SK-N-SH (cell line): Measurements from ENCODE around the gene EMX1. TPM values are rescaled to one million over a fixed set of nuclear protein-coding genes. Genes with fewer than 3 reads are reported as not detected.

Source experiments
- CTCF ChIA-PET: fragments of 300-600, 350-600 bp; formaldehyde crosslinking; extraction: SDS; loops from one replicate; lab custom pipeline; 2021; lab: Yijun Ruan, JAX
- POLR2A ChIA-PET: fragments of 350-600 bp; sonication (Branson Sonifier 250); formaldehyde crosslinking; extraction: SDS; loops from one replicate; lab custom pipeline; 2020; ENCODE audit warnings: antibody characterized with exemption, inconsistent platforms; lab: Yijun Ruan, JAX
- DNase-seq: peaks from one replicate; pipeline ENCODE4 v3.0.0; 2012
- H2AFZ ChIP-seq: fragments of 200-600 bp; sonication (generic); 2 replicates; pipeline ENCODE4 v1.8.1; 2016; ENCODE audit warnings: antibody characterized with exemption, mild to moderate bottlenecking, low read depth
- H3F3A ChIP-seq: fragments of 200-600 bp; sonication (generic); replicated peaks from 2 replicates; pipeline ENCODE3; 2016; ENCODE audit warnings: antibody characterized with exemption, mild to moderate bottlenecking; ENCODE audit not compliant: insufficient read depth
- H3K27ac ChIP-seq, 2 experiments: fragments of 200-500 bp in 1 of 2; fragments of 200-600 bp in 1 of 2; sonication (Bioruptor generic) in 1 of 2; sonication (generic), shearing (Covaris generic) in 1 of 2; 2 replicates each; pipeline versions ENCODE4 v1.5.1 to v1.6.1; 2014 to 2016; ENCODE audit warnings: low read depth in 2 of 2, inconsistent platforms in 1 of 2, low read length in 1 of 2, mild to moderate bottlenecking in 1 of 2, mixed read lengths in 1 of 2
- H3K27me3 ChIP-seq: fragments of 200-600 bp; sonication (generic), shearing (Covaris generic); 2 replicates; pipeline ENCODE4 v1.6.1; 2016; ENCODE audit warnings: mixed run types; ENCODE audit not compliant: insufficient read depth
- H3K36me3 ChIP-seq, 2 experiments: fragments of 200-500 bp in 1 of 2; fragments of 200-600 bp in 1 of 2; sonication (Bioruptor generic) in 1 of 2; sonication (generic) in 1 of 2; replicated peaks in 1 of 2; 2 replicates each; pipeline versions ENCODE3 to v1.5.1; 2014 to 2016; ENCODE audit warnings: low read length in 1 of 2, mild to moderate bottlenecking in 1 of 2; ENCODE audit not compliant: insufficient read depth in 2 of 2, control insufficient read depth in 1 of 2
- H3K4me1 ChIP-seq, 2 experiments: fragments of 200-500 bp in 1 of 2; fragments of 200-600 bp in 1 of 2; sonication (Bioruptor generic) in 1 of 2; sonication (generic), shearing (Covaris generic) in 1 of 2; 2 replicates each; pipeline versions ENCODE4 v1.5.1 to v1.6.1; 2014 to 2016; ENCODE audit warnings: low read depth in 1 of 2, low read length in 1 of 2, mixed run types in 1 of 2; ENCODE audit not compliant: insufficient read depth in 2 of 2, control insufficient read depth in 1 of 2
- H3K4me2 ChIP-seq: fragments of 200-600 bp; sonication (generic), shearing (Covaris generic); 2 replicates; pipeline ENCODE4 v1.6.1; 2017; ENCODE audit warnings: mixed run types
- H3K4me3 ChIP-seq, 2 experiments: fragments of 200-500 bp in 1 of 2; fragments of 200-600 bp in 1 of 2; sonication (Bioruptor generic) in 1 of 2; sonication (generic), shearing (Covaris generic) in 1 of 2; 2 replicates each; pipeline versions ENCODE4 v1.5.1 to v1.8.1; 2014 to 2016; ENCODE audit warnings: low read depth in 2 of 2, inconsistent platforms in 1 of 2, low read length in 1 of 2, mild to moderate bottlenecking in 1 of 2, mixed read lengths in 1 of 2, moderate library complexity in 1 of 2
- H3K79me2 ChIP-seq: fragments of 200-600 bp; sonication (generic); 2 replicates; pipeline ENCODE4 v1.8.1; 2017; ENCODE audit warnings: mild to moderate bottlenecking; ENCODE audit not compliant: insufficient read depth
- H3K9ac ChIP-seq: fragments of 200-600 bp; sonication (generic); 2 replicates; pipeline ENCODE4 v1.6.1; 2017; ENCODE audit warnings: mixed run types
- H3K9me2 ChIP-seq: fragments of 200-600 bp; sonication (generic); 2 replicates; pipeline ENCODE4 v1.6.1; 2017; ENCODE audit warnings: mixed run types
- H3K9me3 ChIP-seq: fragments of 200-600 bp; sonication (generic); 2 replicates; pipeline ENCODE4 v1.6.1; 2017; ENCODE audit warnings: mixed run types, mild to moderate bottlenecking, moderate library complexity
- H4K20me1 ChIP-seq: fragments of 200-600 bp; sonication (generic); 2 replicates; pipeline ENCODE4 v1.6.1; 2017; ENCODE audit warnings: mild to moderate bottlenecking, mixed run types; ENCODE audit not compliant: insufficient read depth
- ELF1 ChIP-seq: IDR thresholded peaks from 2 replicates; pipeline ENCODE4 v1.4.0; 2012
- EP300 ChIP-seq, 2 experiments: IDR thresholded peaks; 2 replicates each; pipeline versions ENCODE4 v1.4.0 to v1.6.1; 2012; ENCODE audit warnings: borderline replicate concordance in 1 of 2, low read depth in 1 of 2, low read length in 1 of 2
- FOSL2 ChIP-seq: IDR thresholded peaks from 2 replicates; pipeline ENCODE4 v1.4.0; 2012; ENCODE audit warnings: low read depth, mild to moderate bottlenecking, moderate library complexity, borderline replicate concordance
- NRF1 ChIP-seq: IDR thresholded peaks from 2 replicates; pipeline ENCODE4 v1.6.1; 2012; ENCODE audit warnings: low read depth, mild to moderate bottlenecking, low read length
- RAD21 ChIP-seq: IDR thresholded peaks from 2 replicates; pipeline ENCODE4 v1.6.1; 2012; ENCODE audit warnings: mild to moderate bottlenecking, low read length
- RFX5 ChIP-seq: IDR thresholded peaks from 2 replicates; pipeline ENCODE4 v1.6.1; 2012; ENCODE audit warnings: mild to moderate bottlenecking, improper control_type of control experiment, low read length
- SMC3 ChIP-seq: IDR thresholded peaks from 2 replicates; pipeline ENCODE4 v1.6.1; 2012; ENCODE audit warnings: low read depth, low read length, improper control_type of control experiment
- TAF1 ChIP-seq: IDR thresholded peaks from 2 replicates; pipeline ENCODE4 v1.6.1; 2012; ENCODE audit warnings: low read depth, mild to moderate bottlenecking, low read length, moderate library complexity, borderline replicate concordance
- YY1 ChIP-seq: IDR thresholded peaks from 2 replicates; pipeline ENCODE4 v1.4.0; 2012; ENCODE audit warnings: low read depth, mild to moderate bottlenecking
- WGBS: methylation state at CpG from one replicate; pipeline ENCODE4 v1.1.6; 2017; ENCODE audit warnings: low lambda C conversion rate; 5-methylcytosine and 5-hydroxymethylcytosine counted together
- polyA plus RNA-seq, 3 experiments: library from polyadenylated mRNA; depleted of rRNA; stranded (reverse); fragments of >200 nt; gene quantifications; 2 replicates each; pipeline ENCODE4 v1.2.3, GENCODE V29; 2012
- TF ChIP-seq, protein P1 (sequence below): IDR thresholded peaks from 2 replicates; pipeline ENCODE4 v1.4.0; 2012; ENCODE audit warnings: low read depth, borderline replicate concordance
- TF ChIP-seq, protein P2 (sequence below): IDR thresholded peaks from 2 replicates; pipeline ENCODE4 v1.4.0; 2012; ENCODE audit warnings: low read depth
- TF ChIP-seq, protein P3 (sequence below): IDR thresholded peaks from 2 replicates; pipeline ENCODE4 v1.4.0; 2012; ENCODE audit warnings: low read depth, borderline replicate concordance
- TF ChIP-seq, protein P4 (sequence below): IDR thresholded peaks from 2 replicates; pipeline ENCODE4; 2012

EMX1 gene
- polyA plus RNA-seq, 1 of the 3 experiments (the other 2 are of a cell fraction) = not detected

DNA sequence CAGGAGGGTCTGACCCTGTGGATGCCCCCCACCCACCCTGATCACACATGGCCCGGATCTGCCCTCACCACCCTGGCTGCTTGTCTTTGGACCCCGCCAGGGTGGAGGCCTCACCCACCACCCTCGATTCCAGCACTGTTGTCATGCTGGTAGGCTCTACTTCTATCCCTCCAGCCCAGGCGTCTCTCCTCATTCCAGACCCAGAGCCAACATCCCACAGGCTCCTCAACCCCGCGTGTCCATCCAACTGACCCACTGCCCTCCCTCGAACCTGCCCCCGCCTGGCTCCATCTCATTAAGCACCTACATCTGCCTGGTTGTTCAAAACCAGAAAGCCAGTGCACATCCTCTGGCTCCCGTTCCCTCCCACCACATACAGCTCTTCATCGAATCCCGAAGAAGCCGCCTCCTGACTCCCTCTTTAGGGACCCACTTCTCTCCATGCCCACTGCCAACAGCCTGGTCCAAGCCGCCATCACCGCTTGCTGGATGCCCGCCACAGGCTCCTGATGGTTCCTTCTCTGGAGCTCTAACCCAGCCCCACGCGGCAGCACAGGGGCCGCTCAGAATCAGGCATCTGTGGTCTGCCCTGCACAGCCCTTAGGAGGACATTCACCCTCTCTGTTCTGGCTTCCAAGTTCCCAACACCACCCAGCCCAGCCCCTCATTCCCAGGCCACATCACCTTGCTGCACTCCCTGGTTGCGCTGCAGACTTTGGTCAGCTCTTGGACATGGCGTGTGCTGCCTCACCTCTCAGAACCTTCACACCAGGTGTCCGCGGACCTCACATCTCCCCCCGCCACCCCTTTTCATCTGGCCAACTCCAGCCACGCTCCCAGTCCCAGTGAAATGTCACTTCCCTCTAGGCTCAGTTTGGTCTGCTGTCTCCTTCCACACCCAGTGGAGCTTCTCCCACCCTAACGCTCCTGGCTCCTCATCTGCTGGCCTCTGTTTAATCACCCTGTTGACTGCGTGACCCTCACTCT is 43.0 kb downstream of the EMX1 start:
- WGBS = 96% methylated on average over 23 of the region's 26 CpGs
- Histone ChIP-seq H3K4me1 (peaks cover 0 to 7% of the 10 kb centered on the region in 2 experiments; a peak in 1 of 4 replicates), H3K9me2 (no peaks in the 10 kb centered on the region), H3F3A (no peaks in the 10 kb centered on the region), H4K20me1 (no peaks in the 10 kb centered on the region)
- DNase-seq = no peak
- TF ChIP-seq, protein P1, sequence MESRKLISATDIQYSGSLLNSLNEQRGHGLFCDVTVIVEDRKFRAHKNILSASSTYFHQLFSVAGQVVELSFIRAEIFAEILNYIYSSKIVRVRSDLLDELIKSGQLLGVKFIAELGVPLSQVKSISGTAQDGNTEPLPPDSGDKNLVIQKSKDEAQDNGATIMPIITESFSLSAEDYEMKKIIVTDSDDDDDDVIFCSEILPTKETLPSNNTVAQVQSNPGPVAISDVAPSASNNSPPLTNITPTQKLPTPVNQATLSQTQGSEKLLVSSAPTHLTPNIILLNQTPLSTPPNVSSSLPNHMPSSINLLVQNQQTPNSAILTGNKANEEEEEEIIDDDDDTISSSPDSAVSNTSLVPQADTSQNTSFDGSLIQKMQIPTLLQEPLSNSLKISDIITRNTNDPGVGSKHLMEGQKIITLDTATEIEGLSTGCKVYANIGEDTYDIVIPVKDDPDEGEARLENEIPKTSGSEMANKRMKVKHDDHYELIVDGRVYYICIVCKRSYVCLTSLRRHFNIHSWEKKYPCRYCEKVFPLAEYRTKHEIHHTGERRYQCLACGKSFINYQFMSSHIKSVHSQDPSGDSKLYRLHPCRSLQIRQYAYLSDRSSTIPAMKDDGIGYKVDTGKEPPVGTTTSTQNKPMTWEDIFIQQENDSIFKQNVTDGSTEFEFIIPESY = no peak
- TF ChIP-seq RFX5 = no peak
- TF ChIP-seq, all 33 proteins: peak for 0
- no peak overlapping the region for H3K9ac ChIP-seq
- no peaks in the 10 kb centered on the region for H3K36me3 ChIP-seq
- H3K4me3 ChIP-seq = no peak overlapping the region
- H3K4me2 ChIP-seq = no peak overlapping the region
- ChIA-PET POLR2A (interaction anchor here (0.6 kb wide), 1 partner anchor 426 kb away, joined by 3 read pairs; no protein-coding TSS in a partner anchor), CTCF (interaction anchor here (0.9 to 1.2 kb wide), 3 partner anchors 9 to 66 kb away, joined by 3 to 7 read pairs (median 3); no protein-coding TSS in a partner anchor)
- H3K9me3 ChIP-seq = no peaks in the 10 kb centered on the region
- no peak overlapping the region for H3K27ac ChIP-seq
- no peaks in the 10 kb centered on the region for H3K79me2 ChIP-seq
- H2AFZ ChIP-seq = no peak overlapping the region
- H3K27me3 ChIP-seq = no peaks in the 10 kb centered on the region

DNA sequence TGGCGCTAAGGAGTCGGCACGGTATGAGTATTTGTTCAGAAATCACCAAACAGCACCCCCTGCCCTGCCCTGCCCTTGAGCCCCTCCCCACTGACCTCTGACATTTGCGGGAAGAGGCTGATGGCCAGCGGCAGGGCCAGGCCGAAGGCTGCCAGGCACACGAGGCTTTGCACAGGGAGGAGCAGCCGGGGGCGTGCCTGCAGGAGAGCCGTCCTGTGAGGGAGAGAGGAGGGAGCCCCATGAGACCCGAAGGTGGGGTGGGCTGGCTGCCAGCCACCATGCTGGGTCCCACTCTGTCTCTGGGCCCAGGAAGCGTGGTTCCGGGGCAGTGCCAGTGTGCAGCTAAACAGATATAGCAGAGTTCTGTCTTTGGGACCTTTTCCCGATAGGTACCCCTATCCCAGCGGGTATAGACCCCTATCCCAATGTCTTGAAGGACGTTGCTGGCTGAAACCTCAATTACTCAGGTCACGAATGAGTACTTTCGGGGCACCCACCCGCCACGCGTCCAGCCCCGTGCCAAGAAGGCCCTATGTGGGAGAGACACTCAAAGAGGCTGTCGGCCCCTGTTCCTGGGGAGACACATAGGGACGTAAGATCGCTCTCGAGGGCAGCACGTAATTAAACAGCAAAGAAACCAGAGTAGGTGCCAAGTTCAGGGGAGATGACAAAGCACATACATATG is 43.9 kb downstream of the EMX1 start:
- ChIA-PET POLR2A (no interaction called here), CTCF (interaction anchor here (1.2 to 3.3 kb wide), 2 partner anchors 12 to 13 kb away, joined by 7 to 33 read pairs; no protein-coding TSS in a partner anchor)
- no peaks in the 10 kb centered on the region for H3F3A ChIP-seq
- no peak overlapping the region for H2AFZ ChIP-seq
- no peak for DNase-seq
- 95% methylated on average over 27 of the region's 27 CpGs for WGBS
- no peaks in the 10 kb centered on the region for H4K20me1 ChIP-seq
- H3K4me3 ChIP-seq = no peak overlapping the region
- H3K9ac ChIP-seq = no peak overlapping the region
- no peaks in the 10 kb centered on the region for H3K79me2 ChIP-seq
- H3K27ac ChIP-seq = no peak overlapping the region
- no peaks in the 10 kb centered on the region for H3K27me3 ChIP-seq
- no peaks in the 10 kb centered on the region for H3K36me3 ChIP-seq
- H3K4me1 ChIP-seq = peaks cover 0 to 7% of the 10 kb centered on the region in 2 experiments; a peak in 1 of 4 replicates
- H3K4me2 ChIP-seq = no peak overlapping the region
- no peaks in the 10 kb centered on the region for H3K9me2 ChIP-seq
- TF ChIP-seq TAF1 (no peak), YY1 (no peak), EP300 (IDR thresholded peaks at IDR 0.05; ENCODE audit: borderline replicate concordance in 1 of 2, low read depth in 1 of 2, low read length in 1 of 2) (no peak), NRF1 (no peak), FOSL2 (no peak), ELF1 (no peak), RAD21 (no peak), SMC3 (no peak)
- TF ChIP-seq, protein P1 = no peak
- TF ChIP-seq, protein P2, sequence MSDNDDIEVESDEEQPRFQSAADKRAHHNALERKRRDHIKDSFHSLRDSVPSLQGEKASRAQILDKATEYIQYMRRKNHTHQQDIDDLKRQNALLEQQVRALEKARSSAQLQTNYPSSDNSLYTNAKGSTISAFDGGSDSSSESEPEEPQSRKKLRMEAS = no peak
- TF ChIP-seq, protein P3, sequence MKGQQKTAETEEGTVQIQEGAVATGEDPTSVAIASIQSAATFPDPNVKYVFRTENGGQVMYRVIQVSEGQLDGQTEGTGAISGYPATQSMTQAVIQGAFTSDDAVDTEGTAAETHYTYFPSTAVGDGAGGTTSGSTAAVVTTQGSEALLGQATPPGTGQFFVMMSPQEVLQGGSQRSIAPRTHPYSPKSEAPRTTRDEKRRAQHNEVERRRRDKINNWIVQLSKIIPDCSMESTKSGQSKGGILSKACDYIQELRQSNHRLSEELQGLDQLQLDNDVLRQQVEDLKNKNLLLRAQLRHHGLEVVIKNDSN = no peak
- TF ChIP-seq, protein P4, sequence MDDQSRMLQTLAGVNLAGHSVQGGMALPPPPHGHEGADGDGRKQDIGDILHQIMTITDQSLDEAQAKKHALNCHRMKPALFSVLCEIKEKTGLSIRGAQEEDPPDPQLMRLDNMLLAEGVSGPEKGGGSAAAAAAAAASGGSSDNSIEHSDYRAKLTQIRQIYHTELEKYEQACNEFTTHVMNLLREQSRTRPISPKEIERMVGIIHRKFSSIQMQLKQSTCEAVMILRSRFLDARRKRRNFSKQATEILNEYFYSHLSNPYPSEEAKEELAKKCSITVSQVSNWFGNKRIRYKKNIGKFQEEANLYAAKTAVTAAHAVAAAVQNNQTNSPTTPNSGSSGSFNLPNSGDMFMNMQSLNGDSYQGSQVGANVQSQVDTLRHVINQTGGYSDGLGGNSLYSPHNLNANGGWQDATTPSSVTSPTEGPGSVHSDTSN = no peak
- H3K9me3 ChIP-seq = no peaks in the 10 kb centered on the region
